HG03342 (cell line): ENCODE data around the gene CDH4.

ENCODE experiments used
- ATAC-seq: cut with Tn5 transposase; IDR thresholded peaks from one replicate; pipeline ENCODE4 v1.9.1; 2021; ENCODE audit warnings: mild to moderate bottlenecking, moderate library complexity; ENCODE audit not compliant: unreplicated experiment

The CDH4 gene

DNA sequence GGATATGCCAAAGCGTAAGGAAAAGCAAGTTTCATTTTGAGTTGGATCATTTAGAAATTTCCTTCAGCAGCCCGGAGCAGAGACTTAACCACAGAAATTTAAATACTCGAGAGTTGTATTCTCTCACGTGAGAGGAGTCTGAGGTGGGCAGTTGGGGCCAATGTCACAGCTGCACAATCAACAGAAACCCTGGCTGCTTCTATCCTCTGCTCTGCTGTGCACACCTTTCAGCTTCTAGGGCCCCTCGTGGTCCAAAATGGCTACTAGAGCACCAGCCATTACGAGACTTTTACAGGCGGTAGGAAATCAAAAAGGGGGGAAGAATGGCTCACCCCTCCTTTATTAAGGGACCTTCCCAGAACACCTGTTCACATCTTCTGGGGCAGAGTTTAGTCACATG lies 659.8 kb downstream of the CDH4 start:
- no peak for ATAC-seq

DNA sequence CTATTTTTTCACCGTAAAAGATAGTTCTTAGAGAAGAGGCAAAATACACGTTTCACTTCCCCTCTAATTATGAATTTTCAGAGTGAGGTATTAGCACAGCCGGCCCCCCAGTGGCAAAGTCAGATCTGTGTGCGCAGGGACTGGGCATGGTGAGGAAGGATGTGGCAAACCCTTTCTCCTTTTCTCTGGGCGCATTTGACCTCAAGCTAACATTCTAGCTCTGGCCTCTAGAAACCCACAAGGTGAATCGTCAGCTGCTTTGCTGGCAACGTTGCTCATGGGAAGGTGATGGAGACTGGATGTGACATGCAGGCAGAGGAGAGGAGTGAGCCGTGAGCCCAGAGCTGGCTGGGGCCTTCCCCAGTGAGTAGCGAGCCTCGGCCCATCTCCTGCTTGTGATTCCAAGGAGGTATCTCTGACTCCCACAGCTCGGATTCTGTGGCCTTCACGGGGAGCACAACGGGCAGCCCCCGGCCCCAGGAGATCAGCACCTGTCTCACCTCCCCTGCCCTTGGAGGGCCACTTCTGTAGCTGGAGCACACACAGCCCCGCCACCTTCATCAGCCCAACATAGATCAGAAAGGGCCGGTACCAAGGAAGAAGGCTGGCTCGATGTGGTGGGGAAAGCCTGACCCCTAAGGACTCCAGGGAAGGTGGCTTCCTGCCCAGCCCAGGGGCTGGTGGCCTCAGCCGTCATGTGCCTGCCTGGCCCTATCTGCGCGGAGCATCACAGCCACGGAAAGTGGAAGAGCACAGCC lies 660.8 kb downstream of the CDH4 start:
- no peak for ATAC-seq

DNA sequence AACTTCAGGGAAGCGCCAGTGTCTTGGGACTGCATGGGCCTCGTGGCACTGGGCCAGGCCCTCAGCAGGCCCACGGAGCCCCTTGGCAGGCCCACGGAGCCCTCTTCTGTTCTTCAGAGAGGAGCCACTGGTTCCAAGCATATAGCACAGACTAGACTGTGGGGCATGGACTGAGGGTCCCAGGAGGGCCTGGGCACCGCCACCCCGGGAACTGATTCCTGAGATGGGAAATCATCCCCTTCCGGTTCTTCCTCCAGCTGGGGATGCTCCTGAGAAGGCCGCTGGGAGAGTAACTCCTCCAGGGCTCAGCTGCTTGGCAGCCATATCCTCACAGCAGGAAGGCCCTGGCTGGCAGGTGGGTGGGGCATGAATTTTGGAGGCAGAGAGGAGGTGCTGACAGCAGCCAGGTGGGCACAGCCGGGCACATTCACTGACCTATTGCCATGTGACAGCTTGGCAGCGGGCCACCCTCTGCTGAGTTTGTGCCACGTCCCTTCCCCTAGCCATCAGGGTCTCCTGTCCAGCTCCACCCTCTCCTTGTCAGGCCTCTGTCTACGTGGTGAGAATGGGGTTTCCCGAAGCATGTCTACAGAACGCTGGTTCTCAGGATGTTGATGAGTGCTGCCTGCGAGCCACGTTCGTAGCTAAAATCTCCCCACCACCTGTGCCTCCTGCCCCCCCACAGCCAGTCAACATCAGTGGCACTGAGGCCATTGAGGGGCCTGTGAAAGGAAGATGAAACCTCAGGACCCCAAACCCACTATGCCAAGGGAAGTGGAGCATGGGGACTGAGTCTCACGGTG lies 661.6 kb downstream of the CDH4 start:
- ATAC-seq = no peak

DNA sequence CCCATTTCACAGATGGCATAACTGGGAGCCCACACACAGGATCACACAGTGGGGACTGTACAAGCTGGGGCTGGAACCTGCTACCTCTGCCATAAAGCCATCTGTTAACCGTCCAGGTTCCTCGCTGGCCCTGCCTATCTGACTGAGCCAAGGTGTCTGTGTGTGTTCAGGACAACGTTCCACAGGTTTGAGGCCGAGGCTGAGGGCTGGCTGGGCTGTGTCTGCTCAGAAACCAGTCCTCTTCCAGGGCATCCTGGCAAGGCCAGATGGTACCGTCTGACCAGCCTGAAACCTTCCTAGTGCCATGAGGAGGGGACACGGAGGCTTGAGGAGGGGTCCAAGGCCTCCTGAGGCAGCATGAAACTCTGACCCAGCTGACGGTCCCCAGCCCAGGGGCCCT lies 663.0 kb downstream of the CDH4 start:
- no peak for ATAC-seq

DNA sequence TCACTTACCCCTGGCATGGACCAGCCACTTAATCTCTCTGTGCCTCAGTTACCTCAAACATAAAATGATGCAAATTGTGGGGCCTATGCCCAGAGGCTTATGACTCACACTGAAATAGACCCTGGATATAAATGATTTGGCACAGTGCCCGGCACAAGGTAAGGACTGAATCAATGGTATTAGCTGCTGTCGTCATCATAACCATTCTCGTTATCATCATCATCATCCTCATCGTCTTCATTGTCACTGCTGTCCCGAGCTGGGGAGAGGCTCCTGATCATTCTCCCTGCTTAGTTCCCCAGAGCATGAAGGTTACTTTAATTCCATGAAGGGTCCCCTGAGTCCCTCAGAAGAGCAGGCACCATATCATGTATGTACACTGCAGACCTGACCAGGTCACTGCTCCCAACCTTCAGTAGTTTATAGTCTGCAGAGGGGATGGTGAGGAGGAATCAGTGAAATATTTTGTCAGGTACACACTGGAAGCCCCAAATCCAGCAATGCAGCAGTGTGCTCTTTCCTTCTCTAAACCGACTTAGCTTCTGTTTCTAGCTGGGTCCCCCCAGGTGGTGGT lies 664.3 kb downstream of the CDH4 start:
- no peak for ATAC-seq

DNA sequence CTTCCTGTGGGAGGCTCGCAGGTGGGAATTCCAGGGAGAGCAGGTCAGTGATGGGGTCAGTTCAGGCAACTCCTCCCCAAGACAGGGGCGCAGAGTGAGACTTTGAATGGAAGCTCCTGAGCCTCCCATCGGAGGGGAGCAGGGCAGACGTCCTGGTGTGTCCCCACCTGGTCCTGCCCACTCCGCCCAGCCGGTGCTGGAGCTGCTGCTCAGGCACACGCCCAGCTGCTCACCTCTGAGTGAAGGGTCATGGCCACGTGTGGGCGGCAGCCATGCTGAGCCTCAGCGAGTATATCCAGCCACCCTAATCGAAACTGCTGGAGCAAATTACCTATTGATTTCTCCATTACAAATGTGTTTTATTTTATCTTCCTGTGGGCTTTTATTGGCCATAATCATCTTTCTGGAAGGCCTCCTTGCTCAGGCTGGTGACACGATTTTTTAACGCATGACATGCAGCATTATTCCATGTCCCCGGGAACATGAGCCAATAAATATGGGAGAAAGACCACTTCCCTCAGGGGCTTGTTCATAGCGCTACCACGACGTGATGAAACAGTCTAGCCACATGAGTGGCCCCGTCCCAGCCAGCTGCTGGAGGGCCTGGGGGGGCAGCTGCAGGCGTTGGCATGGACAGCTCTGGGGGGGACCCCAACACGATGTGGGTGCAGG lies 665.5 kb downstream of the CDH4 start:
- ATAC-seq = no peak

DNA sequence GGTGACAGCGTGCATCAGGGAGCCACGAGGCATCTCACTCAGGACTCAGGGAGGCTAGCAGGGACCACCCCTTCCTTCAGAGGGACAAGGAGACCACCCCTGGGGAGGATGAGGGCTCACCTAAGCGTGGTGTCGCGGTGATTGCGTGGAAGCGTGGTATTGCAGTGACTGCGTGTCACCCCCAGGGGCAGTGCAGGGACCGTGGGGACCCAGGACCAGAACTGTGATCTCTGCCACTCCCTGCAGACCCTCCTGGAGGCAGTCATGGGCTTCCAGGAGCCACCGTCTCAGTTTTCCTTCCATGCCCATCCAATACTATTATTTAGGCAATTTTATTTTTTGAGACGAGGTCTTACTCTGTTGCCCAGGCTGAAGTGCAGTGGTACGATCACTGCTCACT lies 666.5 kb downstream of the CDH4 start:
- no peak for ATAC-seq

DNA sequence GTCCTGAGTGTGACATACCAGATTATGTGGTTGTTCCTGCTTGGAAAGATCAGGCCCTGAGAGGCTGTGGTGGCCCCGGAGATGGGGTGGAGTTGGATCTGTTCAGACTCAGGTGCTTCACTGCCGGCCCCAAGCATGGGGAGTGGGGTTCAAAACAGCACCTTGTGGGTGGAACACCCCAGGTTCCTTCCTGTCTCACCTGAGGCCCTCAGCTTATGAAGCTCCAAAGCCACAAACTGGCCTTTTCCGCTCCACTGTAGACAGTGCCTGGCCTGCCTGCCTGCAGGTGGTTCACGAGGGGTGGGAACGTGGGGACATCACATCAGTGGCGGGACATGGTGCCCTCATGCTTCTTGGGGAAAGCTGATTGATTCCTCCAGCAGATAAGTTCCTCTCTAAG lies 667.2 kb downstream of the CDH4 start:
- no peak for ATAC-seq

DNA sequence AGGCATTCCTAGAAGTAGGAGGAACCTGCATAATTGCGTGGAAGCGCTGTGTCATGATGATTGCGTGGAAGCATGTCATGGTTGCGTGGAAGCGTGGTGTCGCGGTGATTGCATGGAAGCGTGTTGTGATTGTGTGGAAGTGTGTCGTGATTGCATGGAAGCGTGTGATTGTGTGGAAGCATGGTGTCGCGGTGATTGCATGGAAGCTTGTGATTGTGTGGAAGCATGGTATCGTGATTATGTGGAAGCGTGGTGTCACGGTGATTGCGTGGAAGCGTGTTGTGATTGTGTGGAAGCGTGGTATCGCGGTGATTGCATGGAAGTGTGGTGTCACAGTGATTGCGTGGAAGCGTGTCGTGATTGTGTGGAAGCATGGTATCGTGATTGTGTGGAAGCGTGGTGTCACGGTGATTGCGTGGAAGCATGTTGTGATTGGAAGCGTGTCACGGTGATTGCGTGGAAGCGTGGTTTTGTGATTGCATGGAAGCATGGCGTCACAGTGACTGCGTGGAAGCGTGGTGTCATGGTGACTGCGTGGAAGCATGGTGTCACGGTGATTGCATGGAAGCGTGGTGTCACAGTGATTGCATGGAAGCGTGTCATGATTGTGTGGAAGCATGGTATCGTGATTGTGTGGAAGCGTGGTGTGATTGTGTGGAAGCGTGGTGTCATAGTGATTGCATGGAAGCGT lies 667.8 kb downstream of the CDH4 start:
- no peak for ATAC-seq

DNA sequence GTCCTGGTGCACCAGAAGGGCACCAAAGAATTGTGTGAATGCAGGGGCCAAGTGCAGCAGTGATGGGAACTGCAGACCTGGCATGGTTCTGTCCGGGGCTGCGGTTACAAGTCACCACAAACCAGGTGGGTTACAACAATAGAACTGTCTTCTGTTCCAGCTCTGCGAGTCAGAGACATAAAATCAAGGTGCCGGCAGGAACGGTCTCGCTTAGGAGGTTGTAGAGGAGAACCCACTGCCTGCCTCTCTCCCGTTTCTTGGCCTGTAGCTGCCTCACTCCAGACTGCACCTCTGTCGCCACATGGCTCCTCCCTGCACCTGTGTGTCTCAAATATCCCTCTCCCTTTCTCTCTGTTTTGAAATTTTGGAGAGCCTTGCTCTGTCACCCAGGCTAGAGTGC lies 670.4 kb downstream of the CDH4 start:
- ATAC-seq = no peak

DNA sequence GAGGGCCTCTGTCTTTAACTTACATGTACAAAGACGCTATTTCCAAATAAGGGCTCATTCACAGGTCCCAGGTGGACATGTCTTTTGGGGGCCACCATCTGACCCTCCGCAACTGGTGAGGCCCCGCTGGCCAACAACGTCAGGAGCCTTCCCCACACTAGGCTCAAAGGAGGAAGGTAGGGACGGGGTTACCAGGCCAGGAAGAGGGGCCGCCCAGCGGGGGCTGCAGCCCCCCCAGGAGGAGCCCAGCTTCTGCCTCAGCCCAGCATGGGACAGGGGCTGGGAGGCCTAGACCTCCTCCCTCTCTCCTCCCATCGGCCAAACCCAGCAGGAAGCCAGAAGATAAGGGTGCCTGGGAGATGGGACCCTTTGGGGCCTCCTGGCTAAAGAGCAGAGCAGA lies 670.9 kb downstream of the CDH4 start:
- no peak for ATAC-seq

DNA sequence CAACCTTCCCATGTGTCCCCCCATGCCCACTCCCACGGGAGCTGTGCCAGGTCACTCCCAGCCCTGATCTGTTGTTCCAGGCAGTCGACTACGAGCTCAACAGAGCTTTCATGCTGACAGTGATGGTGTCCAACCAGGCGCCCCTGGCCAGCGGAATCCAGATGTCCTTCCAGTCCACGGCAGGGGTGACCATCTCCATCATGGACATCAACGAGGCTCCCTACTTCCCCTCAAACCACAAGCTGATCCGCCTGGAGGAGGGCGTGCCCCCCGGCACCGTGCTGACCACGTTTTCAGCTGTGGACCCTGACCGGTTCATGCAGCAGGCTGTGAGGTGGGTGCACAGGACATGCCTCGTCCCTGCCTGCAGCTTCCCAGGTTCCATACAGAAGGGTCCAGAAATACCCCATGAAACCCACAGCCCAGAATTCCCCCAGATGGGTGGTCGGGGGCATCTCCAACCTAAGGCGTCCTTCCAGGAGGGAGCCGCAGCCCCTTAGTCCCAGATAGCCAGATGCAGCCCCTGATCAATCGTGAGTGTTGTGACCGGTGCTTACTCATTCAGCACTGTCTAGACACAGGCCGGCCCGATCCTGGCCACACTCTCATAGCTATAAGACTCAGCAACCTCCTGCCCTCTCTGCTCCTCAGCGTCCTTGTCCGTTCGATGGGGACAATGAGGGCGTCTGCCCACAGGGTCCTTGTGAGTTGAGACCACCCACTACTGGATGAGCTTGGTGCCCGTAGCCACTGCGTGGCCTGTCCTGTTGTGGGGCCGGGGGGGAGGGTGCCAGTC lies 671.5 kb downstream of the CDH4 start:
- ATAC-seq = no peak

DNA sequence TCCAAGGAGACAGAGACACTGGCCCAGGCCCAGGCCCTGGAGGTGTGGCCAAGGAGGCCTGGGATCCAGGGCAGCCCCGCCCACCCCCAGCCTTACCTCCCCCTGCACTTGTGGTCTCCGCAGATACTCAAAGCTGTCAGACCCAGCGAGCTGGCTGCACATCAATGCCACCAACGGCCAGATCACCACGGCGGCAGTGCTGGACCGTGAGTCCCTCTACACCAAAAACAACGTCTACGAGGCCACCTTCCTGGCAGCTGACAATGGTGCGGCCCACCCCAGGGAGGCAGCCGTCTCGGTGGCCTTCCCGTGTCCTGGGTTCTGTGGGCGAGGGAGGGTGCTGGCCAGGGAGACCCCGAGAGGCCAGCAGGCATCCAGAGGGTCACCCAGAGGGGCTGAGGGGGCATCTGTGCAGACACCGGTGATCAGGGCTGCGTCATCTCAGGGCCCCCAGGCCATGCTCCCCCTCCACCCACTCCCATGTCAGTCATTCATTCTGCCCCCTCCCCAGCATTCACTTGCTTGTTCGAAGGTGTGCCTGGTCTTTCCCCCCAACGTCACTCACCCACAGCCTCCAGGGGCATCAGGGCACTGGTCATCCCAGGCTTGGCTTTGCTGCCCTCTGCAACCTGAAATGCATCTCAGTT lies 672.3 kb downstream of the CDH4 start:
- ATAC-seq = no peak

DNA sequence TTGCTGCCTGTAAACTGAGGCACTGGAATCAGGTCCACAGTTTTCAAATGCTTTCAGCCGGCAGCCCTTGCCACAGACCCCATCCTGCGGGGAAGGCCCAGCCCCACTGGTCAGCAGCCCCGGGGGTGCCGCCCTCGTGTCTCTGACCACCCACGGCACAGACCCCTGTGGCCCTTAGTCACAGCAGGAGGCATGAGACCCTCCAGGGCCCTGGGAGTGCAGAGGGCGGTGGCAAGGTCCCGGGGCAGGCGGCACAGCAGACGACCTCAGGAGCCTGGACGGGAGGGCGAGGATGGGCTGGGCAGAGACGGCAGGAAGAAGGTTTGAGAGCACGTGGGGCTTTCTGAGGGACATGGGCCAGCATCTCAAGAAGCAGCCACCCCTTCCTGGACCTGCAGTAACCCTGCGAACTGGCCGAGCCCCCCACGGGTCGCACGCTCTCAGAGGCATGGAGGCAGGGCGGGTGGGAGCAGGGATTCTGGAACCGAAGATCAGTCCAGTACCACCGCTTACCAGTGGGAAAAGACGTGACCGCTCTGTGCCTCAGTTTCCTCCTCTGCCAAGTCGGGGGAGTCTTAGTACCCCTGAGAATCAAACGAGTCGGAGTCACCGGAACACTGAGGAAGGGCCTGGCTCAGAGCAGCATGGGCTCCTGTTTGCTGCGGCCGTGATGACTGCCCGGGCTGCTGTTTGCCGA lies 672.9 kb downstream of the CDH4 start:
- ATAC-seq = no peak

DNA sequence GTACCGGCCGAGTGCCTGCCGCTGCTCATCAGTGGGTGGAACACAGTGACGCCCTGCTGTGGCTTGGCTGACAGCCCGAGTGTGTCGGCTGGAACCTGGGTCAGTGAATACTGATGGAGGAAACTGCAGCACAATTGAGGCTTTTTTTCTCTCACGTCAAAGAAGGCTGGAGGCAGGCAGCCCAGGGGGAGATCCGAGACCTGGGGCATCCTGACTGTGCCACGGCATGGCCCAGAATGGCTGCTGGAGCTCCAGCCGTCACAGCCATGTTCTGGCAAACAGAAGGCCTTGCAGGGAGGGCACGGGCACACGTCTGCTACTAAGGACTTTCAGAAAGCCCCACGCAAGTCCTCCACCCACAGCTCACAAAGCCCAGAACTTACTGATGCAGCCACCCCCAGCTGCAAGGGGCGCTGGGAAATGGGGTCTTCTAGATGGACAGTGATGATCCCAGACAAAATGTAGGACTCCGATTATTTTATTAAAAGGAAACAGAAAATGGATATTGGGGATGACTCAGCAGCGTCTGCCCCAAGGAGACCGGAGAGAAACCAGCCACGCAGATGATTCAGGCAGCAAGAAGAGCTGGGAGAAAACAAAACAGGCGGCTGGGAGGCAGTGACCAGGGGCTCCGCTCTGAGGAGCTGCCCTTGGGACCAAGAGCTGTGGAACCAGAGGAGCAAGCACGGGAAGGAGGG lies 673.6 kb downstream of the CDH4 start:
- no peak for ATAC-seq

DNA sequence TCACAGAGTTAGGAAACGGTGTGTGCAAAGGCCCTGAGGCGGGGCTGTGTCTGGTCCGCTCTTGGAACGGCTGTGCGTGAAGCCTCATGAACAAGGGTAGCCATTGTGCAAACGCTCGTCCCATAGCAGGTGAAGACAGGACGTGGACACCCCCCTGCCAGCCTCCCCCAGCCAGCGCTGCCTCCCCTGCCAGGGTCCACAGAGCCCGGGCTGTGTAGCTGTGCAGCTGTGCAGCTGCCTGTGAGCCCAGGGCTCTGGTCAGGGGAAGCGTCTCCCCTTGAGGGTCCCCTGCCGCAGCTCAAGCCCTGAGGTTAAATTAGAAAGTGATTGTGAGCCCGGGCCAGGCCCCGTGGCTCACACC lies 674.2 kb downstream of the CDH4 start:
- no peak for ATAC-seq

DNA sequence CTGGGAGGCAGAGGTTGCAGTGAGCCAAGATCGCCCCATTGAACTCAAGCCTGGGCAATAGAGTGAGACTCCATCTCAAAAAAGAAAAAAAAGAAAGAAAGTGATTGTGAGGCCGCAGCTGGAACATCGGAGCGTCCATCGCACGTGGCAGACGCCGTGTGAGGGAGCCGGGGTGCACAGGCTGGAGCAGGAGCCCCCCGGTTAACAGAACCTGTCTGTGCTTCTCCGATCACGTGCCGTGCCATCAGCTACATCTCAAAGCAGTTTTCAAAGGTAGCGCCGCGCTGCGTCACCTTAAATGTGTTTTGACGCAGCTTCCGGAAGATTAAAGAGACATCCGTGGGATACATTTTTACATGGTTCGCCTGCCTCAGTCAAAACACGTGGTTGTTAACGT lies 674.7 kb downstream of the CDH4 start:
- ATAC-seq = no peak

DNA sequence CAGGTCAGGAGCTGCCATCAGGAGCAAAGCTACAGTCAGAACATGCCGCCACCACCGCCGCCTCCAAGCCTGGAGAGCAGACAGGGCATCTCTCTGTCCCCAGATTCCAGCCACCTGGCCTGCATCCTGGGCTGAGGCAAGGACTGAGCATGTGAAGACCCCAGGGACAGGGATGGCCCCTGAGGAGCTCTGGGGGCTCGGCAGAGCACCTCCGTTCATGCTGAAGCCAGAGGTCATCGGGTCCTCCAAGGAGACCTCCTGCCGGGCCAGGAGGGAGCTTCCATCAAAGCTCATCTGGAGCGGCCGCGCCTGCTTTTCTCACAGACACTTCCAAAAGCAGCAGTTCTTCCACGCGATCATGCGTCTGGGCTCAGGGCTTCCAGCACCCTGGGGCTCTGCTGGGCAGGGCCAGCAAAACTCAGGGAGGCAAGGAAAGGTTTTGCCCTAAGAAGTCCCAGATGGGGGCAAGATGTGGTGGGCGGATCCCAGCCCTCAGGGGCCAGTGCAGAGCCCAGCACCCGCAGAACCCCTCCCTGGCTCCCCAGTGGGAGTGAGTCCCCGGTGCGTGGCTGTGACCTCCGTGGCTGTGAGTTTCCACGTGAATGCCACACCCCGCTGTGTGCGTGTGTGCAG lies 675.2 kb downstream of the CDH4 start:
- no peak for ATAC-seq
